HEK293T (cell line): ENCODE data around the gene CRYBG1.

Experiments
- ARNT ChIP-seq: fragments of 450-650 bp; IDR thresholded peaks from 2 replicates; pipeline ENCODE4 v1.6.1; 2017; ENCODE audit warnings: mild to moderate bottlenecking
- CTBP1 ChIP-seq: fragments of 450-650 bp; IDR thresholded peaks from 2 replicates; pipeline ENCODE4 v1.6.1; 2016; ENCODE audit warnings: borderline replicate concordance
- ELF4 ChIP-seq: fragments of 450-650 bp; IDR thresholded peaks from 2 replicates; pipeline ENCODE4 v1.6.1; 2017; ENCODE audit warnings: antibody characterized with exemption
- FOXA1 ChIP-seq: fragments of 450-650 bp; IDR thresholded peaks from 2 replicates; pipeline ENCODE4 v1.6.1; 2016; ENCODE audit warnings: mild to moderate bottlenecking
- FOXK2 ChIP-seq: fragments of 450-650 bp; IDR thresholded peaks from 2 replicates; pipeline ENCODE4 v1.6.1; 2016; ENCODE audit warnings: mild to moderate bottlenecking
- FOXM1 ChIP-seq: fragments of 450-650 bp; IDR thresholded peaks from 2 replicates; pipeline ENCODE4 v1.6.1; 2017; ENCODE audit warnings: mild to moderate bottlenecking, borderline replicate concordance
- HDGF ChIP-seq: fragments of 450-650 bp; IDR thresholded peaks from 2 replicates; pipeline ENCODE4 v1.6.1; 2017; ENCODE audit warnings: antibody characterized with exemption, borderline replicate concordance
- LEF1 ChIP-seq: fragments of 450-650 bp; IDR thresholded peaks from 2 replicates; pipeline ENCODE4 v1.6.1; 2017; ENCODE audit warnings: mild to moderate bottlenecking, borderline replicate concordance
- SP1 ChIP-seq: fragments of 450-650 bp; IDR thresholded peaks from 2 replicates; pipeline ENCODE4 v1.6.1; 2017
- TARDBP ChIP-seq: fragments of 450-650 bp; IDR thresholded peaks from 2 replicates; pipeline ENCODE4 v1.6.1; 2016
- ZNF384 ChIP-seq: fragments of 450-650 bp; IDR thresholded peaks from 2 replicates; pipeline ENCODE4 v1.6.1; 2016

GRCh38 chr6:106473812-106474211 lies 113.3 kb downstream of the CRYBG1 start:
- TF ChIP-seq TARDBP (no peak), SP1 (no peak), FOXA1 (no peak), FOXM1 (no peak), HDGF (no peak), ARNT (no peak), ELF4 (no peak), ZNF384 (no peak), LEF1 (no peak), FOXK2 (no peak), CTBP1 (no peak)
